Fibroblast of the conjunctiva (primary cell): Measurements from ENCODE around the gene TDRD9.

Source experiments
- DNase-seq: peaks from one replicate; pipeline ENCODE4 v3.0.0-alpha.2; 2010; ENCODE audit warnings: low read depth

TDRD9 gene

DNA sequence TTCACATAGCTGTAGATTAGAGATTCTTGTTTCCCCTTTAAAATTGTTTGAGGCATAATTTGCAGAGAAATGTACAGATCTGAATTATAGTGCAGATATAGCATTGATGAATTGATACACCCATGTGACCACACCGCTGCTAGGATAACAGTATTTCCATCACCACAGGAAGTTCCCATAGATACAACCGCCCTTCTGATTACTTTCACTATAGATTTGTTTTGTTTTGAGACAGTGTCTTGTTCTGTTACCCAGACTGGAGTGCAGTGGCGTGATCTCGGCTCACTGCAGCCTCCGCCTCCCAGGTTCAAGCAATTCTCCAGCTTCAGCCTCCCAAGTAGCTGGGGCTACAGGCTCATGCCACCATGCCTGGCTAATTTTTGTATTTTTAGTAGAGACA is 148.5 kb downstream of the TDRD9 start:
- DNase-seq, result no peak

DNA sequence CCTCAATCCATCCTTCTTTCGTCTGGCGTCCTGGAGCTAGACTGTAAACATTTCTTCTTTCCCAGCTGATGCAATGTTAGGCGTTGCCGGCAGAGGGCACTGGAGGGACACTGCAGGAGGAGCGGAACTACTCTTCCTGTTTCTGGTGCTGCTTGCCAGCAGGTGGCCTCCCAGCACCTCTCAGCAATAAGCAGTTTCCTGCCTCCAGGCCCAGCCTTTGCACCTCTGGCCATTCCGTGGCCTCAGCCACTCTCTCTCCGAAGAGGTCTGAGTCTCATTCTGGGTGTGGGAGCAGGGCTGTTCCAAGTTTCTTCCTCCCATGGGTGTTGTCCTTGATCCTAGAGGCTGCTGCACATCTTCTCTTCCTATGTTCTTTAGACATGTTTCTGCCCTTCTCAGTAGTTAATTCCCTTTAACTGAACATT is 149.8 kb downstream of the TDRD9 start:
- DNase-seq, result peak; percentile 82

DNA sequence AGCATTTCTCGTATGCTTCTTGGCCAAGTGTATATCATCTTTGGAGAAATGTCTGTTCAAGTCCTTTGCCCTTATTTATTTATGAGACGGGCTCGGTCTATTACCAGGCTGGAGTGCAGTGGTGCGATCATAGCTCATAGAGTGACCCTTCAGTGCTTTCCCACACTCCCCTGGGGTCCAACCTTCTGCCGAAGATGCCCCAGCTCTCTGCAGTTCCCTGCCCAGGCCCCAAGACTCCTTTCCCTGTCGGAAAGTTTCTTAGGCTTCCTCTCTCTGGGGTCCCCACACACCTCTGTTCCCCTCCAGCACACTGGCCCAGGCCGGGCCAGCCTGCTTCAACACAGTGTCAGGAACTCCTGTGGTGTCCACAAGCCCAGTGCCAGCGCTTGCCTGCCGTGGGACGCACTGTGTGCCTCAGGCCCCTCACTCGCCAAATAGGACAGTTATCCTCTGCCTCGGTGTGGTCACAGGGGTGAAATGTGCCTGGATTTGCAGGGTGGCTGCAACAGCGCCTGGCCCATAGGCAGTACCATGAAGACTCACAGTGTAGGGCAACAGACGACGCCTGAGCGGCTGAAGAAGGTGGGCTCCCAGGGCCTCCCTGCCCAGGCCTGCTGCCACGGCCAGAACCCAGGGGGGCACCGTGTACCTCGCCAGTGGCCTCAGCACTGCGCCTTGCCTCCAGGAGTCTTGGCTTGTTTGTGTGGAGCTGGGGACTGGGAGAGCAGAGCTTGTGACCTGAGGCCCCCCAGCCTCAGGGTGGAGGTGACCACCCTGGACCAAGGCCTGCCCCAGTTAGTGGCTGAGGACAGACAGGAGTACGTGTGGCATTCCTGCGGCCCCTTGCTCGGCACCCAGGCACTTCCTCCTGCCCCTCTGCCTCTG is 152.4 kb downstream of the TDRD9 start:
- no peak for DNase-seq

DNA sequence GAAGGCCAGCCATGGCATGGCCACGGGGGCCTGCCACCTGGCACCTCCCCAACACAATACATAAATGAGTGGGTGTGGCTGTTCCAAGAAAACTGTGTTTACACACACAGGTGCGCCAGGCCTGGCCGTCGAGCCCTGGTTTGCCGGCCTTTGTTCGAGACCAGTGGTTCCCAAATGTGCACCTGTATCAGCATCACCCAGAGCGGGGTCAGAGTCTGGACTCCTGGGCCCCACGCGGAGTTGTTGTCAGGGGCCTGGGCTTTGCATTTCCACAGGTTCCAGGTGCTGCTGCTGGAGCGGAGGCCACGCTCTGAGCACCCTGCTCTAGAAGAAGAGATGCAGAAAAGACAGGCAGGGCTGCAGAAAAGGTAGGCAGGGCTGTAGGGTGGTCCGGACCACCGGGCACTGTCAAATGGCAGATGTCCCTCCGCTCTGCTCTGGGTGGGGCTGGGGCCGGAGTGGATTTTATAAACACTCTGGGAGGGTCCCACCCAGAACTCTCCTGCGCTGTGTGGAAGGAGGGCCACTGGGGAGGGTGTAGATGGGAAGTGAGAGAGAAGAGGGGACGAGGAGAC is 153.1 kb downstream of the TDRD9 start:
- no peak for DNase-seq

DNA sequence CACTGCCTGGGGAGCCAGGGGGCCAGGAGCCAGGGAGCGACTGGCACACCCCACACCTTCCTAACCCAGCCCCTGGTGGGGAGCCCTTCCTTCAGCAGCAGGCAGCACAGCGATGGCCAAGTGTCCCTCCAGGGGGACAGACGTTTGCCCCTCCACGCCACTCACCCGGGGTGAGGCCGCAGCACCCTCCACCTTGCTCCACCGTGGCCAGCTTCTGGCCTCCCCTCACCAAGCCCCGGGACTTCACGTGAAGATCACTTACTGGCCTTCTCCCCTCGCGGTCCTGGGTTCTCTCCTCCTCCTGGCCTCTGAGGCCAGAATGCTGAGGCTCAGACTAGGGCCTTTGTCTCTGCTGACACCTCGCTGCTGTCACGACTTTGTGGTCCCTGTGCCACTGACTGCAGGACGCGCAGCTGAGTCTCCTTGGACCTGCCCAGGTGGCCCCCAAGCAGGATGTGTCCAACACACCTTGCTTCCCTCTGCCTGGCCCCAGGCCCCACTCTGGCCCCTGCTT is 153.8 kb downstream of the TDRD9 start:
- no peak for DNase-seq

DNA sequence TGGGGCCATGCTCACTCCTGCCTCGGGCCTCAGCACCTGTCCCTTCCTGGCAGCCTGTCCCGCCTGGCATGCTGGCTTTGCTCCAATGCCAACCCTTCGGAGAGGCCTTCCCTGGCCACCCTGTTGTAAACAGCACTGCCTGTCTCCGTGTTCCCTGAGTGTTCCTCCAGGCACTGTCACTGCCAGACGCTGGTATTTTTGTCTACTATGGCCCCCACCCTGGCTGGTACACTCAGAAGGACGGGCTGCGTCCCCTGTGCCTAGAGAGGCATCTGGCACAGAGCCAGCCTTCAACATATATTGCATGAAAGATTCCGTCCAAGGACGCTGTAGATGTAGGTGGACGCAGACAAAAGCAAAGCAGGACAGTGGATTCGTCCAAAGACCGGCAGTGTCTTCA is 154.6 kb downstream of the TDRD9 start:
- DNase-seq, result no peak

DNA sequence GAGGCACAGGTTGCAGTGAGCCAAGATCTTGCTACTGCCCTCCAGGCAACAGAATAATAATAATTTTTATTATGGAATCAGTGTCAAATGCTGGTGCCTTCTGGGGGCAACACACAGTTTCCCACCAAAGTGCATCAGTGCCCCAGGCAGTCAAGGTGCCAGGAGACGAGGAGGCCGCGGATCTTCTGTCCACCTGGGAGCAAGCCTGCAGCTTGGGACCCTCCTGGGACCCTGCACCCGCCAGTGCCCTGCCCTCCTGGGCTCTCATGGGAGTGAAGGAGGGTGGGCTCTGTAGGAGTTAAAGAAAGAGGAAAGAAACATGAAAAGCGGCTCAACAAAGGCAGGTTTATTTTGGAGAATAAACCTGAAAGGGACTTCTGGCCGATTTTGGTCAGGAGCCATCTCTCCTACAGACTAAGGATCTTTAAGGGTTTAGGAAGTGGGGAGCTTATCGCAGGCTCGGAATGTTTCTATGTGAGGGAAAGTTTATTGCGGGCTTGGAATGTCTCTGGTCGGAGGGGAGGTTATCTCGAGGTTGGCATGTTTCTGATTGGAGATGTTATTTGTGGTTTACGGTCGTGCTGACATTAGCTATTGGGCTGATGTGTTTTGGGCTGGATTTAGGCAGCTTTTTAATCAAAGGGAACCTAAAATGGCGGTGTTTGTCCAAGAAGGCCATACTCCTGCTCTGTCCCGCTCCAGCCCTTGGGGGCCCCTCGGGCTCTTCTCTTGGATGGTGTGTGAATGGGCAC is 156.2 kb downstream of the TDRD9 start:
- no peak for DNase-seq

DNA sequence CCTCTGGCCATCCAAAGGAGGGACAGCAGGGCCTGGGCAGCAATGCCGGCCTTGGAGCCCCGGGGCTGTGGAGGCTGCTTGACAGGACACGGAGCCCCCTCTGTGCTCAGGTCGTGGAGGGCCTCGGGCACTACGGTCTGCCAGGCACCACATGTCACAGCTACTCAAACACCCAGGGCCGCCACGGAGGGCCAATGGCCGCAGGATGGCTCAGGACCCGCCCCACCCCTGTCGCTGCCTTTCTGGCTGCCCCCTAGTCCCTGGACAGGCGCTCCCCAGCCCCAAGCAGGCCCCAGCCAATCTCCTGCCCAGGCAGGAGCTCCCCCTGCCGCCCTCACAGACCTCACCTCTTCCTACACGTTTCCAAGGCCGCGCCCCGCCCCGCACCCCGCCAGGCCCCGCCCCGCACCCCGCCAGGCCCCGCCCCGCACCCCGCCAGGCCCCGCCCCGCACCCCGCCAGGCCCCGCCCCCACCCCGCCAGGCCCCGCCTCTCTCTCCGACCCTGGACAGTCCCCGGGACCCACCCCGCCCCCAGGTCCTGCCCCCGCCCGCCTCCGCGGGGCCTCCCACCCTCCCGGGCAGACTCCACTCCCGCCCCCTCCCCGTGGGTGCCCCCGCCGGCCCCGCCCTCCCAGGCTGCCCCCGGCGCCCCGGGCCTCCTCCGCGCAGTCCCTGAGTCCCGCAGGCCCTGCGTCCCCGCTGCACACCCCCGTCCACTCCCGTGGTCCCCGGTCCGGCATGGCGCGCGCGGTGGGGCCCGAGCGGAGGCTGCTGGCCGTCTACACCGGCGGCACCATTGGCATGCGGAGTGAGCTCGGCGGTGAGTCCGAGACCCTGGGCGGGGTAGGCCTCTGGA is 157.0 kb downstream of the TDRD9 start, which contains the start of gene ASPG:
Gene ASPG, plus strand, starts transcription at position 669 of the 857 bp plus-strand sequence. Its CDS starts 71 bp downstream, at position 740.
- no peak for DNase-seq

DNA sequence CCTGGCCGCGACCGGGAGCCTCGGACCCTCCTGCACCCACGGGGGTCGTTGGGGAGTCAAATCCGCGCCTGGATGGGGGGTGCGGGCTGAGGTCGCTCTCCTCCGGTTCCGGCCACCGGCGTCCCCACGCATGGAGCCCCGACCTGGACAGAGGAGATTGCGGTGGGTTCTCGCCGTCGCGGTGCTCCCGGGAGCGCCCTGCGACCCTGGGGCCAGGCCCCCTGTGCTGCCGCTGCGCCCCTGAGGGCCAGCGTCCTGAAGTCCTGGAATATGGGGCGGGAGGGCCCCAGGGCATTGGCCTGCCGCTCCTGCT is 157.6 kb downstream of the TDRD9 start:
- no peak for DNase-seq

DNA sequence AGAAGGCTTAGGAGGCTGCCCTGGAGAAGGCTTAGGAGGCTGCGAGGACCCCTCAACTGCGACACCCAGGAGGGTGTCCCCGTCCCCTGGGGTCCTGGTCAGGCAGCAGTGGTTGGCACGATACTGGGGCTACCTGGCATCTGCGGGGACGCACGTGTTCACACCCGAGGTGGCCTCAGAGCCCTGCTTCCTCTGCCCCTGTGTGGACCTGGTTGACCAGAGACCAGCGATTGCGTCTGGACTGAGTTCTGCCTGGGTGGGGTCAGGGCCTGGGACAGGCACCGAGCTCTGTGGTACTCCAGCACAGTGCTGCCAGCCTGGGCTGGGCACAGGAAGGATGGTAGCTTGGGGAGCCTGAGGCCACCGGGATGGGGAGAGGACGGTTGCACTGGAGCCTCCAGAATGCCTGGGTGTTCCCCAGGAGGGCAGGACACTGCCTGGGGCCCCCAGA is 158.0 kb downstream of the TDRD9 start:
- no peak for DNase-seq

DNA sequence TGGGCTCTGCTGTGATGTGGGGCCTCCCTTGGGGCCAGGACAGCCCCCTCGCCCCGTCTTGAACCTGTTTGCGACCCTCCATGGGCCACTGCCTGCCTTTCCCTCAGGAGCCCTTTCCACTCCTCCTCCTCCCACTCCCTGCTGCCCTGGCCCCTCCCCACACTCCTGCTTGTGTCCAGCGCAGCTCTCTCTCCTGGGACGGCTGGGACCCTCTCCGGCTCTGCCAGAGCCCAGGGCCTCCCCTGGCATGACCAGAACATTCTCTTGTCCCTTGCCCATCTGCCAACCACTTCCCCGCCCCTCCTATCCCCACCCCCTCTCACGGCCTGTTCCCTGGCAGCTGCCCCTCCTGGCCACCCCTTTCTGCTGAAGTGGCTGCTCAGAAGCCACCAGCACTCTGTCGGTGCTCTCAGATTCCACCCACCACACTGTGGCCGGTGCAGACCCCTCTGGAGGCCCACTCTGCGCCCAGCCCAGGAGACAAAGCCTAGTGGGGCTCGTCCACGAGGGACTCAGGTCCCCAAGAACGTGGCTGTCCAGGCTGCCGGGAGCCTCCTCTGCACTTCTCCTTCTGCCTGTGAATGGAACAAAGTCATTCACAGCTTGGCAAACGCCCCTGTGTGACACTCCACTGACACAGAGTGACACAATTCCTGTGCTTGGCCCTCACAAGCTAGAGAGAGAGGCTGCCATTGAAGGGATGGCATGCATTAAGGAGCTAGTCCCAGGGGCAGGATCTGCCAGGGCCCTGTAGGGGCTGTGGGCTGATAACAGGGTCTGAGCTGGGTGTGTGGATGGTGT is 158.6 kb downstream of the TDRD9 start:
- DNase-seq, result no peak

DNA sequence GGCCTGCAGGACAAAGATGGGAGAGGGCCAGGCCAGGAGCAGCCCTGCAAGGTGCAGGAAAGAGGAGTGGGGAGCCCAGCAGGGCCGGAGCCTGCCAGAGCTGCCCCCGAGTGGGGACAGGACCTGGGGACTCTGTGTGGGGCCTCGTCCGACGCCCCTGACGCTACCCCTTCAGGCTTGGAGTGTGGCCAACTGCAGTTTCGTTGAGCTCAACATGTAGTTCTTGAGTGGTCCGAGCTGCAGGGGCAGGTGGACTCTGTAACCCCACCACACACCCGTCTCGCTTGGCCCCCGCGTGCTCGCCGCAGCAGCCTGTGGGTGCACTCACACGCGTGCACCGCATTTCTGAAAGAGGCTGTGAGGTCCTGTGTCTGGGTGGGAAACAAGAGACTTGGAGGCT is 159.2 kb downstream of the TDRD9 start:
- DNase-seq, result no peak

DNA sequence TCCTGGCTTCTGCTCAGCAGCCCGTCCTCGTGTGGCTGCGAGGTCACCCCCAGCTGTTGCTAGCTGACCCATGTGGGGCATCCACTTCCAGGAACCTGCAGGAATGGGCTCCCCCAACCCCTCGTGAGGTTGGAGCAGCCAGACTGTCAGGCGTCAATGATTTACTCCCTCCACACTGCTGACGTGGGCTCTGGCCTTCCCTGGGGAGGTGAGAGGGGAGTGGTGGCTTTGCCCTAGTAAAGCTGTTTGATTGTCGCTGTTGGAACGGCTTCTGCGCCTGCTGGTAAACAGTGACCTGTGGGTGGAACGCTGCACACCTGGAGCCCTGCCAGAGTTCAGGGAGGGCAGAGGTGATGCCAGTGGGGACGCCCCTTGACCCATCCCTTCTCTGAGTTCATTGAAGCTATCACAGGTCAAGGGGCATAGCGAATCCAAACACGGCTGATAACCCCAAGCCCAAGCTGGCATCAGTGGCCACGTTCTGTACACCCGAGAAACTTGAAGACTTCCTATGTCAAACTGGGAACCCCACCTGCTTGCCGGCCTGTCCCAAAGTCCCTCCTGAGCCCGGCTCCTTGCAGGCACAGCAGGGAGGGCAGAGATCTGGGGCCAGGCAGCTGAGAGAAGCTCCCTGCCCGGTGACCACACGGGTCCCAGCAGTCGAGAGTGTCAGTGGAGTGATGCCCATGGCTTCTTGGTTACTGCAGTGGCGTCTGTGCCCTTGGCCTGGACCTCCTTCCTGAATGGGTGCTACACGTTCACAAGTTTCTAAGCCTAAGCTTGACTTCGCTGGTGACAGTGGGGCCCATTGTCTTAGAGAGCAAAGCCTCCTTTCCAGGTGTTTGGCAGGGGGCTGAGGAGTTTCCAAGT is 160.0 kb downstream of the TDRD9 start:
- DNase-seq, result no peak

DNA sequence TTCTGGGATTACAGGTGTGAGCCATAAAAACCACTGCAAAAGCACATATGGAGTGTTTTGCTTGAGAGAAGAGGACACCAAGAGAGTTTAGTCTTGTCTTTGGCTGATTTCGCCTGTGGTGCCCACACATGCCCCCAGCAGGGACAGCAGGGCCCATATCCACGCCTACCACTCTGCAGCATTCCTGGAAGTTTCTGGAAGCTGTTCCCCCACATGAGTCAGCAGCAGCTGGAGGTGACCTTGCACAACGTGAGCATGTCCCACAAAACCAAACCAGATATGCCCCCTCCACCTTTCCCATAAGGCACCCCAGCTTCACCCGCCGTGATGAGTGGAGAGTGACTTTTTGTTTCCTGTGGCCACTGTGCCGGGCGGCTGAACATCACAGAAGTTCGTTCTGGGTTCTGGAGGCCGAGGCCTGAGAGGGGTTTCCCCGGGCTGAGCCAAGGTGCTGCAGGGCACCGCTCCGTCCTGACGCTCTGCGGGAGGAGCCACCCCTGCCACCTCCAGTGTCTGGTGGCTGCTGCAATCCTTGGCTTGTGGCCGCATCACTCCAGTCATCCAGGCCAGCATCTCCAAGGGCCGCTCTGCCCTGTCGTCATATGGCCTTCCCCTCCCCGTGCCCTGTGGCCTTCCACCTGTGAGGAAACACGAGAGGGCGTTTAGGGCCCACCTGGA is 162.0 kb downstream of the TDRD9 start:
- DNase-seq, result no peak

DNA sequence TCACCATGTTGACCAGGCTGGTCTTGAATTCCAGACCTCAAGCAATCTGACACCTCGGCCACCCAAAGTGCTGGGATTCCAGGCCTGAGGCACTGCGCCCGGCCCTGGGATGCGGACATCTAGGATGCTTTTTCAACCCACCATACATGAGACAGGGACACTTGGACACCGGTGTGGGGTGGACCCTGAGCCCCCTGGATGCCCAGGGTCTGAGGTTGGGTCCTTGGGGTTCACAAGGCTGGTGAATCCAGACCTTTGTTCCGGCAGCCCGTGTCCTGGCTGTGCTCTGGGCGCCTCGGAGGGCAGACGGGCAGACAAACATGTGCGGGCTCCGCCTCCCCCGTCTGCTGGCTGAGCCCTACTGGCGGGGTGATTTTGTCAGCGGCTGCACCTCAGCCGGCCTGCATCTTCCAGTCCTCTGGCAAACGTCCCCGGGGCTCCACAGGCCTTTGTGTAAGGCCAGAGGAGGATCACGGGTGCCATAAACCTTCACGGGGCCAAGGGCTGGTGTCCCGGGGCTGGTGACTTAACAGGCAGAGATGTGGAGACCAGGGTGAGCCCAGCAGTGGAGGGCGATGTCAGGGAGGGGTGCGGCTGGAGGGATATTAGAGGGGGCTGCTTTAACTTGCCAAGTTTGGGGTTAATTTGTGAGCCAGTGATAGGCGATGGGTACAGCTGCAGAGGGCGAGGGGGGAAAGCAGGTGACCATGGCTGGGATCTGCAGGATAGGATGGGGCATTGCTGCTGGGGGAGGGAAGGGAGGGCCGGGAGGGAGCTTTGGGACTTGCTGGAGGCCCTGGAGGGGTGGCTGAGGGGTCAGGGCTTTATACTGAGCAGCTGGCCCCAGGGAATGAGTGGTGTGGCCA is 163.0 kb downstream of the TDRD9 start:
- no peak for DNase-seq

DNA sequence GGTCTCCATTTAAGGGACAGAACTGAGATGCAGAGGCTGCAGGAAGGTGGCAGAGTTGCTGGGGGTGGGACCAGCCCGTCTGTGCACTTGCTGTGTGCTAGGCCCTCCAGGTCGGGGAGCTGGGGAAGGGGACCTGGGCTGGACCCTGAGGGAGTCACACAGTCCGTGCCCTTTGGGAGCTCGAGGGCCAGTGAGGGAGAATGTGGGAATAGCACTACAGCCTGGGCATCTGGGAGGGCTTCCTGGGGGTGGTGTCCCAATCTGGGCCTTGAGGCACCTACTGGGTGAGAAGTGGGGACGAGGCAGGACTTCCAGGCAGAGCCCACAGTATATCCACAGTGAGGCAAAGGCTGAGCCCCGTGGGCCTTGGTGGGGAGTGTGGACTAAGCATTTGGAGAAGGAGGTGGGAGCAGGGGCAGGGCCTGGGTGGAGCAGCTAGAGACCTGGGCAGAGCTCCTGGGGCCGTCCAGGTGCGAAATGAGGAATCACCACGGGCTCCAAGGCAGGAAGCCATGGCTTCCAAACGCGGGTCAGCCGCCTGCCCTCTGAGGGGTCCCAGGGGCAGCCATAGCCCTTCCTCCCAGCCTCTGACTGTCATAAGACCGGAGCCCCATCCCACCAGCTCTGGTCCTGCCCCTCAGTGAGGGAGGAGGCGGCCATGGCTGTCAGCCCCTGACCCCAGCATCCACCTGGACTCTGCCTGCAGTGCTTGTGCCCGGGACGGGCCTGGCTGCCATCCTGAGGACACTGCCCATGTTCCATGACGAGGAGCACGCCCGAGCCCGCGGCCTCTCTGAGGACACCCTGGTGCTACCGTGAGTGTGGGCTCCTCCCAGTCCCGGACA is 163.9 kb downstream of the TDRD9 start:
- DNase-seq, result no peak

DNA sequence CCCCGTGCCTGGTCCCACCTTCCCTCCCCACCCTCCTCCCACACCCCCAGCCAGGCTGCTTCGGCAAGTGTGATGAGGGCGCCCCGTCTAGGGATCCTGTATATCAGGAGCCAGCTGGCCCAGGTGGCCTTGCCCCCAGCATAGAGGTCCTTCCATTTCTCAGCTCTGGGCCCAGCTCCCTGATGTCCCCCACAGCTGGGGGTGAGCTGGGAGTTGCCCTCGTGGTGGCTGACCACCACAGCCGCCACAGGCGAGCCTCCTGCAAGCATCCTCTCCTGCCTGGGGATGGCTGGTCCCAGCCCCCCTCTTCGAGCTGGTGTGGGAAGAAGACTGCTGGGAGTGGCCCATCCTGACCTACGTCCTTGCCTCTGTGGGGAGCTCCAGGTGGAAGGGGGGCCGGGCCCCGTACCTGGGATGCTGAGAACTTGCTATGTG is 164.7 kb downstream of the TDRD9 start:
- DNase-seq, result no peak
